GM12878 (cell line): ENCODE results near the gene HAAO. TPM values are rescaled to one million over a fixed set of nuclear protein-coding genes. Genes with fewer than 3 reads are reported as not detected.
A peak's percentile ranks its signal among the peaks of the same experiment; 100 is the strongest.

Experiments
- ATAC-seq: fragments of 200-7000 bp; cut with Tn5 transposase; 3 replicates; pipeline ENCODE4 v1.9.1; 2020; ENCODE audit warnings: mild to moderate bottlenecking, moderate library complexity
- BruUV-seq: library from RNA; stranded (reverse); fragments of 400-500 nt; replicated peaks from 2 replicates; lab custom pipeline; 2021; lab: Mats Ljungman, UMichigan
- CTCF ChIA-PET: fragments of 300-600 bp; sonication (Branson Sonifier 250); formaldehyde crosslinking; extraction: SDS; loops from one replicate; lab custom pipeline; 2021; ENCODE audit warnings: inconsistent platforms; lab: Yijun Ruan, JAX
- POLR2A ChIA-PET: fragments of 350-600 bp; formaldehyde crosslinking; extraction: SDS; loops from one replicate; lab custom pipeline; 2021; ENCODE audit warnings: inconsistent platforms; lab: Charles Lee
- RAD21 ChIA-PET: fragments of 300-600 bp; sonication (Branson Sonifier 250); formaldehyde crosslinking; loops from one replicate; lab custom pipeline; 2023; ENCODE audit warnings: antibody characterized with exemption; ENCODE audit not compliant: unreplicated experiment; lab: Charles Lee
- SMC1A ChIA-PET: fragments of 300-600 bp; sonication (Branson Sonifier 250); formaldehyde crosslinking; loops from one replicate; lab custom pipeline; 2023; ENCODE audit not compliant: unreplicated experiment, uncharacterized antibody; lab: Charles Lee
- DNase-seq: peaks from one replicate; pipeline ENCODE4 v3.0.0-alpha.2; 2011; ENCODE audit warnings: low read depth, low spot score
- FAIRE-seq: peaks from 3 replicates; lab custom pipeline; 2011; peaks lifted over from hg19 to GRCh38; lab: Jason Lieb, UNC
- H2AFZ ChIP-seq: 2 replicates; pipeline ENCODE4 v1.6.0; 2011; ENCODE audit warnings: low read depth, low read length, control low read depth; ENCODE audit not compliant: control insufficient read depth
- H3K27ac ChIP-seq: 2 replicates; pipeline ENCODE4 v1.5.1; 2011; ENCODE audit warnings: control low read depth; ENCODE audit not compliant: control insufficient read depth, insufficient read depth
- H3K27me3 ChIP-seq, 2 experiments: replicated peaks in 1 of 2; 2 replicates each; pipeline versions ENCODE4 v1.6.0 to v1.6.1; 2011; ENCODE audit warnings: low read length in 1 of 2; ENCODE audit not compliant: control insufficient read depth in 2 of 2, insufficient read depth in 2 of 2
- H3K36me3 ChIP-seq, 2 experiments: 2 replicates each; pipeline ENCODE4 v1.5.1; 2011; ENCODE audit warnings: low read length in 1 of 2; ENCODE audit not compliant: control insufficient read depth in 2 of 2, insufficient read depth in 2 of 2
- H3K4me1 ChIP-seq: 2 replicates; pipeline ENCODE4 v1.6.1; 2011; ENCODE audit warnings: mild to moderate bottlenecking, low read length, moderate library complexity, mixed read lengths; ENCODE audit not compliant: control insufficient read depth, insufficient read depth
- H3K4me2 ChIP-seq: 2 replicates; pipeline ENCODE4 v1.6.0; 2011; ENCODE audit warnings: control low read depth; ENCODE audit not compliant: control insufficient read depth, insufficient read depth
- H3K4me3 ChIP-seq: fragments of 200-600 bp; sonication (generic); 2 replicates; pipeline ENCODE4 v1.5.1; 2016
- H3K79me2 ChIP-seq: 2 replicates; pipeline ENCODE4 v1.6.0; 2011; ENCODE audit warnings: low read length; ENCODE audit not compliant: control insufficient read depth, insufficient read depth
- H3K9ac ChIP-seq: 2 replicates; pipeline ENCODE4 v1.8.0; 2011; ENCODE audit warnings: low read length, control low read depth, mixed read lengths; ENCODE audit not compliant: control insufficient read depth, insufficient read depth
- H3K9me3 ChIP-seq: replicated peaks from 3 replicates; pipeline ENCODE4 v1.5.1; 2011; ENCODE audit warnings: mild to moderate bottlenecking, low read length; ENCODE audit not compliant: control insufficient read depth, insufficient read depth
- H4K20me1 ChIP-seq: 2 replicates; pipeline ENCODE4 v1.6.0; 2011; ENCODE audit not compliant: control insufficient read depth, insufficient read depth
- SMARCA5 ChIP-seq: fragments of 450-650 bp; IDR thresholded peaks from 2 replicates; pipeline ENCODE4 v1.6.1; 2017; ENCODE audit warnings: mild to moderate bottlenecking
- WGBS: methylation state at CpG from one replicate; pipeline ENCODE4 v1.1.6; 2016; ENCODE audit warnings: low lambda C conversion rate; ENCODE audit not compliant: insufficient replicate concordance, insufficient coverage; ENCODE audit errors: missing lambda C conversion rate; 5-methylcytosine and 5-hydroxymethylcytosine counted together
- in situ Hi-C: fragments of 300-500 bp; cut with MboI; formaldehyde crosslinking; loops from 9 replicates; pipeline ENCODE4 v1.14.3; 2018; ENCODE audit warnings: mixed read lengths
- intact Hi-C: fragments of 100-400 bp; cut with micrococcal nuclease; formaldehyde crosslinking; loops from one replicate; pipeline ENCODE4 v1.14.2; 2022; ENCODE audit not compliant: unreplicated experiment
- polyA plus RNA-seq, 11 experiments: library from polyadenylated mRNA; depleted of rRNA in 4 of 11; unstranded in 6 of 11; stranded (reverse) in 5 of 11; fragments of >200 nt; fragmentation: Nextera tagmentation in 4 of 11; fragmentation: Illumina TruSeq in 1 of 11; extraction: Ambion mirVana in 4 of 11; extraction: Trizol in 1 of 11; gene quantifications; 1 replicate in 1 of 11; 2 replicates in 10 of 11; pipeline versions ENCODE4 v1.2.1 to v1.2.3, GENCODE V29; 2011 to 2016; ENCODE audit warnings: inconsistent platforms in 2 of 11, missing spikeins in 2 of 11, low read depth in 1 of 11
- total RNA-seq, 4 experiments: library from RNA; depleted of rRNA in 3 of 4; stranded (reverse); fragments of >200 nt in 3 of 4; fragmentation: Illumina TruSeq in 1 of 4; extraction: Trizol in 1 of 4; gene quantifications; 2 replicates each; pipeline versions ENCODE4 v1.2.1 to v1.2.3, GENCODE V29; 2013 to 2021
- TF ChIP-seq, protein P1 (sequence below): IDR thresholded peaks from 2 replicates; pipeline ENCODE4 v1.6.1; 2011; ENCODE audit warnings: mild to moderate bottlenecking, low read depth, low read length, moderate library complexity; ENCODE audit not compliant: insufficient replicate concordance
- TF ChIP-seq, protein P2 (sequence below): fragments of 450-650 bp; conservative IDR thresholded peaks from 2 replicates; pipeline ENCODE4 v1.6.1; 2017; ENCODE audit warnings: mild to moderate bottlenecking, moderate library complexity

The HAAO gene
- total and polyA plus RNA-seq, 10 of the 15 experiments (the other 5 are each of a cell fraction or from before 2014, with no cell fraction given), result 4.3 to 58.7 (median 26.8) TPM

DNA sequence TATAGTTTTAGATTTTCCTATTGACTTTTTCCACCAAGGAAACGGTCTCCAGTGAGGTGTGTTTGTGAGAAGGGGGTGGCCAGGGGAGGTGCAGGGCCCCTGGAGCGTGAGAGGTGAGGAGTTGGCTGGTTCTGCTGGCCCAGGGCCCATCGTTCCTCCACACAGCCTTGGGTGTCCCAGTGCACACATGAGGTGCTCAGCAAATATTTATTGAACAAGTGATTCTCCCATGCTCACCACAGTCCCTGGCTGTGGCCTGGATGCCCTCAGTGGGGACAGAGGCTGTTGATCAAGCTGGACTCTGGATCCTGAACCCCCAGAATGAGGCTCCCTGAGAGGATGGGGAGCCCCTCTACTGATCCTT is 5.0 kb downstream of the HAAO start:
- no peak for FAIRE-seq
- 69% methylated on average over 3 of the region's 3 CpGs for WGBS

More for the DNA sequence above, 5.0 kb downstream of the HAAO start:
- Histone ChIP-seq H3K4me1 (peaks cover 17% of the 10 kb centered on the region), H3K27ac (no peak overlapping the region), H3K27me3 (no peaks in the 10 kb centered on the region), H3K36me3 (no peaks in the 10 kb centered on the region; a peak in 1 of 4 replicates), H3K9ac (no peak overlapping the region), H2AFZ (no peak overlapping the region), H3K4me3 (no peak overlapping the region)
- ChIA-PET POLR2A (interaction anchor here (1.0 to 2.2 kb wide), 3 partner anchors 10 to 33 kb away, joined by 3 to 11 read pairs (median 8); no protein-coding TSS in a partner anchor), RAD21 (interaction anchor here (1.0 to 1.7 kb wide), 5 partner anchors 9 to 65 kb away, joined by 3 to 9 read pairs (median 4); no protein-coding TSS in a partner anchor)
- in situ Hi-C loops, result no loop called here
- TF ChIP-seq, protein P1, sequence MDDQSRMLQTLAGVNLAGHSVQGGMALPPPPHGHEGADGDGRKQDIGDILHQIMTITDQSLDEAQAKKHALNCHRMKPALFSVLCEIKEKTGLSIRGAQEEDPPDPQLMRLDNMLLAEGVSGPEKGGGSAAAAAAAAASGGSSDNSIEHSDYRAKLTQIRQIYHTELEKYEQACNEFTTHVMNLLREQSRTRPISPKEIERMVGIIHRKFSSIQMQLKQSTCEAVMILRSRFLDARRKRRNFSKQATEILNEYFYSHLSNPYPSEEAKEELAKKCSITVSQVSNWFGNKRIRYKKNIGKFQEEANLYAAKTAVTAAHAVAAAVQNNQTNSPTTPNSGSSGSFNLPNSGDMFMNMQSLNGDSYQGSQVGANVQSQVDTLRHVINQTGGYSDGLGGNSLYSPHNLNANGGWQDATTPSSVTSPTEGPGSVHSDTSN, result no peak
- 0 out of 2 replicates have a peak, but pooled peaks have one; percentile 25 for TF ChIP-seq SMARCA5
- TF ChIP-seq, protein P2, sequence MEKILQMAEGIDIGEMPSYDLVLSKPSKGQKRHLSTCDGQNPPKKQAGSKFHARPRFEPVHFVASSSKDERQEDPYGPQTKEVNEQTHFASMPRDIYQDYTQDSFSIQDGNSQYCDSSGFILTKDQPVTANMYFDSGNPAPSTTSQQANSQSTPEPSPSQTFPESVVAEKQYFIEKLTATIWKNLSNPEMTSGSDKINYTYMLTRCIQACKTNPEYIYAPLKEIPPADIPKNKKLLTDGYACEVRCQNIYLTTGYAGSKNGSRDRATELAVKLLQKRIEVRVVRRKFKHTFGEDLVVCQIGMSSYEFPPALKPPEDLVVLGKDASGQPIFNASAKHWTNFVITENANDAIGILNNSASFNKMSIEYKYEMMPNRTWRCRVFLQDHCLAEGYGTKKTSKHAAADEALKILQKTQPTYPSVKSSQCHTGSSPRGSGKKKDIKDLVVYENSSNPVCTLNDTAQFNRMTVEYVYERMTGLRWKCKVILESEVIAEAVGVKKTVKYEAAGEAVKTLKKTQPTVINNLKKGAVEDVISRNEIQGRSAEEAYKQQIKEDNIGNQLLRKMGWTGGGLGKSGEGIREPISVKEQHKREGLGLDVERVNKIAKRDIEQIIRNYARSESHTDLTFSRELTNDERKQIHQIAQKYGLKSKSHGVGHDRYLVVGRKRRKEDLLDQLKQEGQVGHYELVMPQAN, result 0 out of 2 replicates have a peak, but pooled peaks have one; percentile 22
- TF ChIP-seq, all 136 proteins: peak for 2
- H3K4me2 ChIP-seq, result no peak overlapping the region
- H3K79me2 ChIP-seq, result peaks cover 17% of the 10 kb centered on the region
- ATAC-seq (no peak), DNase-seq (no peak)
- BruUV-seq, result no TSS peak
- ChIA-PET CTCF (interaction anchor here (0.8 to 1.4 kb wide), 3 partner anchors 9 to 35 kb away, joined by 3 to 4 read pairs (median 3); no protein-coding TSS in a partner anchor), SMC1A (interaction anchor here (0.6 to 1.4 kb wide), 5 partner anchors 9 to 36 kb away, joined by 3 to 5 read pairs (median 4); no protein-coding TSS in a partner anchor)
- no peaks in the 10 kb centered on the region for H3K9me3 ChIP-seq
- no peaks in the 10 kb centered on the region for H4K20me1 ChIP-seq
- intact Hi-C loops, result no loop called here
